Colon (tissue), 2 donors: ENCODE data around the gene TSPYL4.

ENCODE experiments used
- FAIRE-seq: peaks from 2 replicates; lab custom pipeline; 2012; peaks lifted over from hg19 to GRCh38; lab: Jason Lieb, UNC
- donor health status: control.
- donor health status: control.

The TSPYL4 gene

GRCh38 chr6:116268589-116269293 is 14.9 kb upstream of the TSPYL4 start:
- FAIRE-seq, result no peak

- no peak for FAIRE-seq
Measured at GRCh38 chr6:116267836-116268588, 14.1 kb upstream of the TSPYL4 start.

- no peak for FAIRE-seq
Measured at GRCh38 chr6:116266803-116267202, 12.9 kb upstream of the TSPYL4 start.

- FAIRE-seq, result no peak
Measured at GRCh38 chr6:116265041-116265829, 11.4 kb upstream of the TSPYL4 start.

- FAIRE-seq, result no peak
Measured at GRCh38 chr6:116263353-116263752, 9.5 kb upstream of the TSPYL4 start.

GRCh38 chr6:116258520-116258919 is 4.6 kb upstream of the TSPYL4 start:
- FAIRE-seq, result no peak

- no peak for FAIRE-seq
Measured at GRCh38 chr6:116256694-116257093, 2.8 kb upstream of the TSPYL4 start.

- no peak for FAIRE-seq
Measured at GRCh38 chr6:116255246-116255800, 1.4 kb upstream of the TSPYL4 start.

GRCh38 chr6:116254297-116255056 is 602 bp upstream of the TSPYL4 start:
- FAIRE-seq, result no peak

GRCh38 chr6:116253188-116253504 is 729 bp downstream of the TSPYL4 start:
- FAIRE-seq, result no peak

GRCh38 chr6:116251568-116252384 is 2.1 kb downstream of the TSPYL4 start:
- FAIRE-seq, result no peak

- no peak for FAIRE-seq
Measured at GRCh38 chr6:116248577-116248976, 5.3 kb downstream of the TSPYL4 start.

GRCh38 chr6:116247285-116247684 is 6.6 kb downstream of the TSPYL4 start:
- no peak for FAIRE-seq

- FAIRE-seq, result no peak
Measured at GRCh38 chr6:116246089-116246488, 7.8 kb downstream of the TSPYL4 start.

GRCh38 chr6:116244284-116244683 is 9.6 kb downstream of the TSPYL4 start:
- FAIRE-seq, result no peak

GRCh38 chr6:116239856-116240255 is 14.0 kb downstream of the TSPYL4 start:
- no peak for FAIRE-seq

- FAIRE-seq, result no peak
Measured at GRCh38 chr6:116239256-116239655, 14.6 kb downstream of the TSPYL4 start.

GRCh38 chr6:116238083-116238482 is 15.8 kb downstream of the TSPYL4 start:
- FAIRE-seq, result no peak

GRCh38 chr6:116234689-116235088 is 19.2 kb downstream of the TSPYL4 start:
- no peak for FAIRE-seq

GRCh38 chr6:116229287-116229913 is 24.5 kb downstream of the TSPYL4 start:
- no peak for FAIRE-seq

GRCh38 chr6:116223355-116223754 is 30.5 kb downstream of the TSPYL4 start:
- FAIRE-seq, result no peak
